ENCODE results near the gene KLF3. TPM values are rescaled to one million over a fixed set of nuclear protein-coding genes. Genes with fewer than 3 reads are reported as not detected.

The KLF3 gene
- polyA plus RNA-seq, 10 donors = 30.8 to 46.4 (median 38.3) TPM

DNA sequence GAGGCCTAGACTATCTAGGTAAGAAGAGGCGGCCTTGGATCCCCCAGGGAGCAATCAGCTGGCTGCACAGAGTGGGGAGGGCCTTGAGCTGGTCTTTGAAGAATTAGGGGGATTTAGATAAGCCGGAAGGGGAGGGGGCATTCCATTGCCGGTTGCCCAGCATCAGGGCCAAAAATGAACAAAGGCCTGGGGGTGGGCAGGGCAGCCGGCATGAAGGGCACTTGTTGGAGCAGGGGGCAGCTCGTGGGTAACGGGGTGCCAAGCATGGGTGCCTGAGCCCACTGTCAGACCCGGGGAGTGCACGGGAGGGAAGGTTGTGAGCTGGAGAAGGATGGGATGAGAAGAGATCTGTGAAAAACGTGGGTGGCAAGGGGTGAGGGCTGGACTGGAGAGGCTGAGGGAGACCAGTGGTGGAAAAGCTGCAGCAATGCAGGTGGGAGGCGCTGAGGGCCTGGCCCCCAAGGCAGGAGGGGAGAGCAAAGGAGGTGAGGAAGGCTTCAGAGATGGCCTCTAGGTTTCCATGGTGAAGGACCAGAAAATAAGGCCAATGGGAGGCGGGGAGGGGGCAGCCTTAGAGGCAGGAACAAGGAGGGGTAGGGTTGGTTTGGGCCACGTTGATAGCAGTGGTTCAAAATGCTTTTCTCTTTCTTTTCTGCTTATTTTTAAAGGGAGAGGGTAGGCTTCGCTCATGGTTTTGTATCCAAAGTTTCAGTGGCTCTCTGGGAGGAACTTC lies 8.6 kb downstream of the KLF3 start:
- peak in 1 of 3 donors; percentile 74 for DNase-seq

DNA sequence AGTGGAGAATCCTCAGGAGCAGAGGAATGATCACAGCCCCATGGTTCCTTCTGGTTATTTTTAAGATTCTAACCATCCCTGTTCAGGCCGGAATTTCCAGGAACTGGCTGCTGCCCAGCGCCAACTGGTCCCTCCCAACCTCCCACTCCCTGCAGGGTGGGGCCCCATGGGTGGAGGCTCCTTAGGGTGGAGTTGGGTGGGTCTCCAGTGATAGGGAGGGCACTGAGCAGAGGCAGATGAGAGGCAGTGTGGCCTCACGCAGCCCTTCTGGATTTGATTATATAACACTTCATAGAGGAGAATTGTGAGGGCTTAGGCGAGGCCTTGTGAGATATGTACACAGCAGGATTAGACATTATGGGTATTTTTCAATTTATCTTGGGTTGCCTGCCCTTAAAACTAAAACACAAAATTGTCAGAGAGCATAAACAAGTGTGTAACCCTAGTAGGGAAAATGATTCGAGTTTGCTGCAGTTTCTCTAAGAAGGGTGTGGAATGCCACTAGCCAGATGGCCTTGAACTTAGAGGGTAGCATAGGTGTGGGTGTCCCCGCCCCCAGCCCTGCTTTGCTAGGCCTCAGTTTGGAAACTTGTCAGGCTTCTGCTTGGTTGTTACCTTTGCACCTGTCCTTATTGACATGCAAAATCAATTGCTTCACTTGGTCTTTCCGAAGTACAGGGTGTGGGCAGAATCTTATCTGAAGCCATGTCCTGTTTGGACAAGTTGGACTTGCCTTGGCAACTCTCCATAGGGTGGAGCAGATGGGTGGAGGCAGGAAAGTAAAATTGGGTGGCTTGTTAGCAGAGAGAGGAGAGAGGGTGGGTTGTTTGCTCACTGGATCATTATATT lies 9.4 kb downstream of the KLF3 start:
- peak in 1 of 3 donors; percentile 59 for DNase-seq

DNA sequence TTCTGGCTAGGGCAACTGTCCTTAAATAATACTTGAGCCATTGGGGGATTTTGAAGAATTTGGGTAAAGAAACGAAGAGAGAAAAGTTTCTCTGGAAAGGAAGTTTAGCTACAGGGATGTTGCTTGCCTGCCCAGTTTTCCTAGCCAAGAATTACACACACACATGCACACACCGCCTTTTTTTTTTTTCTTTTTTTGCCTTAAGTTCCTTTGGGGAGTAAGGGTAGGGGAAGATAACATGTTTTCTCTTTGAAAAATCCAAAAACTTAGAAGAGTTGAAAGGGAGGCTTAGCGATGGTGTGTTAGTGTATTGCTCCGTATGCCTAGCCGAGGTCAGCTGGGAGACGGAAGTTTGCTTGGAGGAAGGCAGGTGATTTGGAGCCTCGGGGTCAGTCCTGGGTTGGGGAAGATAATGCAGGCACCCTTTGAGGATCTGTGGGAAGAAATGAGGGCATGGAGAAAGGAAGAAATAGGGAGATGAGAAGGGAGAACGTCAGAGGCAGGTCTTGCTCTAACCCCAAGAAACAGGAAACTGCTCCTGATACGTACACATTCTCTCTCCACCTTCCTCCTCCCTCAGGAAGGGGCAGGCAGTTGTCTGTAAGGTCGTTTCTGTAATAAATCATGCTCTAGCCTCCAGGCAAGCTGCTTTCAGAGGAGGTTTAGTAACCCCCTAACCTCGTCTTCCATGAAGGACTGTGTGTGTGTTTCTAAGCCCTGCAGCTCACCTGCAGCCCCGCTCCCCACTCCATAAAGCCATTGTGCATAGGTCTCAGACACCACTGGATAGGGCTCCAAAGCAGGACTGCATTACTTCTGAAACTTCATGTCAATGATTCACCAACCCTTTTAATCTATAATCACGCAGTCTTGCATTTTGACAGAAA lies 10.5 kb downstream of the KLF3 start:
- DNase-seq = peak in 1 of 3 donors; percentile 69

GRCh38 chr4:38675146-38676121 lies 11.4 kb downstream of the KLF3 start:
- DNase-seq = peak; percentile 83 to 92 (median 89)

- no peak for DNase-seq
These were observed 13.0 kb downstream of the KLF3 start for GRCh38 chr4:38676986-38677385.

- DNase-seq = no peak
These were observed 13.4 kb downstream of the KLF3 start for GRCh38 chr4:38677441-38677840.

- DNase-seq = peak in 1 of 3 donors; percentile 81
These were observed 14.1 kb downstream of the KLF3 start for GRCh38 chr4:38678078-38678477.

- no peak for DNase-seq
These were observed 15.9 kb downstream of the KLF3 start for GRCh38 chr4:38679921-38680320.

DNA sequence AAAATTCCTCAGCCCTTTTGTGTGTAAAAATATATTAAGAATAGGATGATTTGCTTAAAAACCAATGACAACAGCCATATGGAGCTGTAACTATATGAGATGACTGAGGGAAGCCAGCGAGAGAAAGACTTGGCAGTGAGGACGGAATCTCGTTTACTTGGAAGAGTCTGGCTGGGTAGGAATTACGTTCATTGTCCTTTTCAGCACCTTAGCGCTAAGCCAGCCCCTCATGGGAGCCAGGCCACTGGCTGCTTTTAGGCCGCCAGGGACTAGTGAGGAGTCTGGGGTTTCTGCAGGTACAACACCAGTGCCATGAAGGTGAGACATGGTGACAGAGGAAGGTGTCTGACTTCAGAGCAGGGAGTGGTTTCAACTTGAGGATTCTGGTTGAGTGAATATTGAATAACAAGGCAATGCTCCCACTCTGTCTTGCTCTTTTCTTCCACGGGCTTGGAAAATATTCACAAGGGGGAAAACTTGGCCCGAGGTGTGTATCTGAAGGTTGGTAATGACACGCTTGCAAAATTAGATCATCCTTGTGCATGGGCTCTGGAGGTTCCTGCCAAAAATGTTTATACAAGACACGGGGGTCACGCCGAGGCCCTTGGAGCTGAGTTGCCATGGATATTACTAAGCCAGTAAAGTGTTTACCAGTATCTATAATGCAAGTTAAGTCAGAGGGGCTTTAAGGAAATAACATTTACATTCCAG lies 17.4 kb downstream of the KLF3 start:
- DNase-seq = peak; percentile 64 to 94 (median 91)

DNA sequence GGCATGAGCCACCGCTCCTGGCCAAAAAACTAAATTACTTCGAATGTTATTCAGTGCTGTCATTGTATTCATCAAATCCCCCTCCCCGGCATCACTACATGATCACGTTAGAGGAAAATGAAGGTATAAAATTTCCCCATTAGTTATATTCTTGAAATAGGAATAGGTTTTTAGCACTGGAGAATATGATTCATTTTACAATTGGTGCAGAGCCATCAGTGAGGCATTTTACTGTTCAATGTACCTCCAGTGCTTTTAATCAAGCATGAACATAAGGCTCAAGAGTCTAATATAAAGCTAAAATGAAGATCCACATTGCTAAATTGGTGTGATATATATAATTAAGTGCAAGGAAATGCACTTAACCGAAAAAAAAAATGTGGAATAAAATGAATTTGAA lies 18.3 kb downstream of the KLF3 start:
- DNase-seq = peak in 1 of 3 donors; percentile 73

DNA sequence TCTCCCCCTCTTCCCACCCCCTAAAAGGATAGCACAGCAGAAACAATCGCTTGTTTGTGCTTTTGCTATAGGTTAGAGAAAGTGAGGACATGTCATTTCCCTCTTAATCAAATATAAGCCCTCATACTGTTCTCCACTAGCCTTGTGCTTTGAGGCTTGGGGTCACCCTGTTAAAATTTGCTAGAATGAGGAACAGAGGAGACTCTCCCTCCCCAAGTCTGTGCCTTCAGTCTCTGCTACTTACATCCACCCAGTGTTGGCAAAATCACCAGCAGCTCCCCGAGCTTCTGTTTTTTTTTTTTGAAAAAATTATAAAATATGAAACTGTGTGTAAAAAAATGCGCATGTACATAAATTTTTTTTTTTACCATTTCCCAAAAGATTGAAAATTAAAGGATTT lies 19.3 kb downstream of the KLF3 start:
- DNase-seq = no peak

DNA sequence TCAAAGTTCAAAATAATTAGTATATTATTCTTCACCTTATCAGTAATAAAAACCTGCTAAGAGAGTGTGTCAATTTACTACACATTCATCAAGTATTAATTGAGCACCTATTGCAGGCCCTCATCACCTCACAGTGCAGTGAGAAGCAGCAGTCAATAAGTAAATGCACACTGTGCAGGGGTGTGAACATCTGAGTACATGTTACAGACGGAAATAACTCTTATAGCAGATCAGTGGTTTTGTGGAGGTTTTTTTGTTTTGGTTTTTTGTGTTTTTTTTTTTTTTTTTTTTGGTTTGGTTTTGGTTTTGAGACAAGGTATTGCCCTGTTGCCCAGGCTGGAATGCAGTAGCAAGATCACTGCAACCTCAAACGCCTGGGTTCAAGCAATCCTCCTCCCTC lies 20.3 kb downstream of the KLF3 start:
- DNase-seq = no peak

DNA sequence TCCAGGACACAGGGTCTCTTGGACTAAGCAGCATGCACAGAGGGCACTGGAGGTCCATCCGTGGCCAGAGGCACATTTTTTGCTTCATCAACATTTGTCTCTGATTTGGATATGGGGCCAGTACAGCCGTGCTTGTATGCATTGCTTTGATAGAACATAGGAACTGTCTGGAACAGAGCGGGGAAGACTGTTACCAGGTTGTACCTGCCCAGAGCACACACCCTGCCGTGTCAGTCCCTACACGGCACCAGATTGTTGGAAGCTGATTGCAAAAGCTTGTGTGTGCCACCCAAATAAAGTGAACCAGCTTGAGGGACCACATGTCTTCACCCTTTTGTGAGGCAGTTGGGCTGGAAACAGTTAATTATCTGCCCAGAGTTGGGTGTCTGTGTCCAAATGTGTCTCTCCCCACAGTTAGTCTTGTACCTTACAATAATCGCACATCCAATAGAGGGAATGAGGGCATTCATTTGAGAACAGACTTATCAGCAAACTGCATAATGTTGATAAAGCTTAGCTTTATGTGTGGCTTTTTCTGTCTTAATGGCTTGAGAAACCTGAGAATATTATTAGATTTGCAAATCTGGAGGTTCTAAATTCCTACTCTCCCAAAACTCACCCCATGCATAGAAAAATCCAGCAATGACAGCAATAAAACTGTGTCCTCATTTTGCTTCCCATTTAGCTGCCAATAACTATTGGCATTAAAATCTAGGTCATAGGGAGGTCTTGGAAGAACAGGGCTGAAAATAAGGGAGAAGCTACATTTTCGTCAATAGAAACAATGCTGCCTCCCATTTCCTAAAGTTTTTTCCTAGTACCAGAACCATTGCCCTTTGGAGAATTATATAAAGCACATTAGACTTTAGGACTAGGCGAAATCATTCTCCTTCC lies 21.2 kb downstream of the KLF3 start:
- DNase-seq = peak in 2 of 3 donors; percentile 79 to 84

GRCh38 chr4:38686682-38687081 lies 22.7 kb downstream of the KLF3 start:
- no peak for DNase-seq

- no peak for DNase-seq
These were observed 23.6 kb downstream of the KLF3 start for GRCh38 chr4:38687571-38688011.

GRCh38 chr4:38688676-38689355 lies 24.8 kb downstream of the KLF3 start:
- DNase-seq = no peak

GRCh38 chr4:38691251-38692008 lies 27.4 kb downstream of the KLF3 start:
- no peak for DNase-seq

DNA sequence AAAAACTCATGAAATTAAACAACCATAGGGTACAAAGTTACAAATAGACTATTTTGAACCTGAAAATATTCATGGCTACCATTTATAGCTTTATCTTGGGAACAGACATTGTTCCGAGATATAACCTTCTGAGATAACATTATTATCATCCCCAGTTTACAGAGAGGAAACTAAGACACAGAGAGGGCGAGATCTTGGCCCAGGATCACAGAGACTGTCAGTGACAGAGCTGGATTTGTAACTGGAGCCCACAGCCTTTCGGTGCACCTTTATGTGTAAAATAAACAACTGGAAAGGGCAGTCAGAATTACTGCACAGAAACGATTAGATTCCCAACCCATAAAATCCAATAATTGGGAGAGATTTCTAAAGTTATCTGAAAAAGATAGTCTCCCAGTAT lies 28.4 kb downstream of the KLF3 start:
- no peak for DNase-seq
